ENCODE results near the gene COG7. TPM values are rescaled to one million over a fixed set of nuclear protein-coding genes. Genes with fewer than 3 reads are reported as not detected.
A peak's percentile ranks its signal among the peaks of the same experiment; 100 is the strongest.

COG7 gene
- total RNA-seq, 4 donors from 2014 or later: 20.1 to 81.7 (median 50.4) TPM

GRCh38 chr16:23409522-23409921, 43.5 kb downstream of the COG7 start:
- Histone ChIP-seq H3K27ac (no peak overlapping the region), H3K36me3 (peaks cover 0 to 68% (median 0%) of the 10 kb centered on the region in 3 donors), H3K4me3 (no peak overlapping the region), H3K9me3 (no peaks in the 10 kb centered on the region), H3K27me3 (no peaks in the 10 kb centered on the region), H3K4me1 (peaks cover 0 to 3% (median 0%) of the 10 kb centered on the region in 4 donors)
- no peak for DNase-seq
- no peak for TF ChIP-seq CTCF (IDR thresholded peaks at IDR 0.05)
- no peak for TF ChIP-seq POLR2A (IDR thresholded peaks at IDR 0.05)

- Histone ChIP-seq H3K4me3 (no peak overlapping the region), H3K4me1 (peaks cover 0 to 10% (median 0%) of the 10 kb centered on the region in 4 donors), H3K27ac (no peak overlapping the region), H3K36me3 (peaks cover 0 to 66% (median 0%) of the 10 kb centered on the region in 3 donors), H3K27me3 (no peaks in the 10 kb centered on the region), H3K9me3 (no peaks in the 10 kb centered on the region)
- TF ChIP-seq CTCF (IDR thresholded peaks at IDR 0.05): no peak
- TF ChIP-seq POLR2A (IDR thresholded peaks at IDR 0.05): no peak
- DNase-seq: peak in 2 of 3 donors; percentile 51 to 58
Observed at GRCh38 chr16:23408823-23409298, 44.1 kb downstream of the COG7 start.

- peaks cover 0 to 66% (median 0%) of the 10 kb centered on the region in 3 donors for H3K36me3 ChIP-seq
- H3K27ac ChIP-seq: no peak overlapping the region
- no peaks in the 10 kb centered on the region for H3K9me3 ChIP-seq
- peaks cover 0 to 12% (median 0%) of the 10 kb centered on the region in 4 donors for H3K4me1 ChIP-seq
- no peaks in the 10 kb centered on the region for H3K27me3 ChIP-seq
- H3K4me3 ChIP-seq: no peak overlapping the region
- DNase-seq: no peak
- TF ChIP-seq POLR2A (IDR thresholded peaks at IDR 0.05) (no peak), CTCF (IDR thresholded peaks at IDR 0.05) (no peak)
Observed at GRCh38 chr16:23408242-23408822, 44.7 kb downstream of the COG7 start.

GRCh38 chr16:23407436-23408127, 45.4 kb downstream of the COG7 start:
- no peak for DNase-seq
- Histone ChIP-seq H3K9me3 (no peaks in the 10 kb centered on the region), H3K4me1 (peaks cover 0 to 12% (median 0%) of the 10 kb centered on the region in 4 donors), H3K36me3 (peaks cover 0 to 66% (median 0%) of the 10 kb centered on the region in 3 donors), H3K27me3 (no peaks in the 10 kb centered on the region), H3K27ac (no peak overlapping the region), H3K4me3 (no peak overlapping the region)
- TF ChIP-seq POLR2A (IDR thresholded peaks at IDR 0.05) (no peak), CTCF (IDR thresholded peaks at IDR 0.05) (no peak)

DNA sequence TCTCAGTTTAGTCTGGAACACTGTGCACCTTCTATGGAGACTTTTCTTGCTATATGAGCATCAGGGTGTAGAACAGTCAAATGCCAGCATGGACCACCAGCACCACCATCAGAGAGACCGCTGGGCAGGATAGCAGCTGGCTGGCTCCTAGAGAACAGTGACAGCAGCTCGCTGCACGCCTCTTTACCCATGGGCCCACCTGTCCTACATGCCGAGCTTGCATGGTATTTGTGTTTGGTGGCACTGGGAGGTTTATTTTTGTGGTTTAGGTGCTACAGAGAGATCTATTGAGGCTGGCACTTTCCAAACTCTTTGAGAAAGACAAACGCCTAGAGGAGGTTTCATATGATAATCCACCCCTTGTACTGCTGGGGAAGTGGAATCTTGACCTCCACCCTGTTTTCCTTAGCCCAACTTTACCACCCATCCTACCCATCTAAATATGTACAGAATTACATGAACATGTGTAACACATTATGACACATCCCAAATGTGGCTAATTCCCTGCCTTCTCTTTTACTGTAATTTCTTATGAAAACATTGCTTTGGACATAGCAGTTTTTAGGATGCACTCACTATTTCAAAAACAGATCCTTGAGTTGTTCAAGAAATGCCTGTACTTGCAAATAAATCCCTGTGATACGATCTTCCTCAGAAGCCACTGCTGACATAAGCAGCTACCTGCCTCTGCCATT, 46.3 kb downstream of the COG7 start:
- Histone ChIP-seq H3K27ac (no peak overlapping the region), H3K4me3 (no peak overlapping the region), H3K4me1 (peaks cover 0 to 12% (median 0%) of the 10 kb centered on the region in 4 donors), H3K27me3 (no peaks in the 10 kb centered on the region), H3K9me3 (no peaks in the 10 kb centered on the region), H3K36me3 (peaks cover 0 to 66% (median 0%) of the 10 kb centered on the region in 3 donors)
- DNase-seq: no peak
- TF ChIP-seq POLR2A (IDR thresholded peaks at IDR 0.05): no peak

Measured in Peyer's patch (tissue), 4 donors.